ENCODE data around the gene ELF3.
"Not testable (repeated sequence)": the region's sequence is repeated elsewhere in the genome, so short reads cannot be mapped to it uniquely, and the experiment has no call there.

ELF3 gene

DNA sequence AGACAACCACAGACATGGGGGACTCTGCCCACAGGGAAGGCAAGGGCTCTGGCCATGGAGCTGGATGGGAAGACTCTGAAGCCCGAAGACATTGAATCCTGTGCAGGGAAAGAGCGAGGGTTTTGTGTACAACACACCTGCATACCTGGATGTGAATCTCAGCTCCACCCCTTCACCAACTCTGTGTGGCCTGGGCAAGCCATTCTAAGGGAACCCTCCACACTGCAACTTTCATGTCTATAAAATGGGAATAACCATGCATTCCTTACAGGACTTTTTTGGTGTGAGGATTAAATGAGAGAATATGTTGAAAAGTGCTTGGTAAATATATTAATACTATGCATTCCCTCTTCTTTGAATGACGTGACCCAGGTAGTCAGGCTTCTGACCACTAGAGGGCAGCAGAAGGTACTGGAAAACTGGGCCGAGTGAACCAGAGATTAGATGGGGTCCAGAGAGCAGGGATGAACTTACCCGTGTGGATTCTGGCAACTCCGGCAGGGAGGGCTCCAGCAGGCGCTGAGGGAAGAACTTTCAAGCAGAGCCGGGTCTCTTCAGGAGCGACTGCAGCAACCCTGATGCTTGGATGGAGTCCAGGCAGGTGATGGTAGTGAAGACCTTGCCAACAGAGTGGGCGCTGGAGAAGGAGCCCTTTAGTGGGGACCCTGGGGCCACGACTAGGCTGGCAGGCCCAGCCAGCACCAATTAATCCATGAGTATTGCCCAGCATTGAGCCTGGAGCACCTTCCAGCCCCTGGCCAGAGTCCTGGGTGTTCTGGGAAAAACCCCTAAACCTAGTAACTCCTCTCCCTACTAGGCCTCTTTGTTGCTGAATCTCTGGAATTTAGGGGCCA lies 834 bp upstream of the ELF3 start:
- DNase-seq: peak; percentile 81

DNA sequence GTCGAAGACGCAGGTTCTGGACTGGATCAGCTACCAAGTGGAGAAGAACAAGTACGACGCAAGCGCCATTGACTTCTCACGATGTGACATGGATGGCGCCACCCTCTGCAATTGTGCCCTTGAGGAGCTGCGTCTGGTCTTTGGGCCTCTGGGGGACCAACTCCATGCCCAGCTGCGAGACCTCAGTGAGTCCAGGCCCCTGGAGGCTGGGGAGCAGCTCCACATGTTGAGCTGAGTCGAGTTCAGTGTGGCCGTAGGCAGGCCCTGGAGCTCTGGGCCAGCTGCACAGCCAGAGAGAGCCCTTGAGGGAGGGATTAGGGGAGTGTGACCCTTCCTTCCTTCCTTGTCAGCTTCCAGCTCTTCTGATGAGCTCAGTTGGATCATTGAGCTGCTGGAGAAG lies 1.6 kb downstream of the ELF3 start:
- no peak for DNase-seq

DNA sequence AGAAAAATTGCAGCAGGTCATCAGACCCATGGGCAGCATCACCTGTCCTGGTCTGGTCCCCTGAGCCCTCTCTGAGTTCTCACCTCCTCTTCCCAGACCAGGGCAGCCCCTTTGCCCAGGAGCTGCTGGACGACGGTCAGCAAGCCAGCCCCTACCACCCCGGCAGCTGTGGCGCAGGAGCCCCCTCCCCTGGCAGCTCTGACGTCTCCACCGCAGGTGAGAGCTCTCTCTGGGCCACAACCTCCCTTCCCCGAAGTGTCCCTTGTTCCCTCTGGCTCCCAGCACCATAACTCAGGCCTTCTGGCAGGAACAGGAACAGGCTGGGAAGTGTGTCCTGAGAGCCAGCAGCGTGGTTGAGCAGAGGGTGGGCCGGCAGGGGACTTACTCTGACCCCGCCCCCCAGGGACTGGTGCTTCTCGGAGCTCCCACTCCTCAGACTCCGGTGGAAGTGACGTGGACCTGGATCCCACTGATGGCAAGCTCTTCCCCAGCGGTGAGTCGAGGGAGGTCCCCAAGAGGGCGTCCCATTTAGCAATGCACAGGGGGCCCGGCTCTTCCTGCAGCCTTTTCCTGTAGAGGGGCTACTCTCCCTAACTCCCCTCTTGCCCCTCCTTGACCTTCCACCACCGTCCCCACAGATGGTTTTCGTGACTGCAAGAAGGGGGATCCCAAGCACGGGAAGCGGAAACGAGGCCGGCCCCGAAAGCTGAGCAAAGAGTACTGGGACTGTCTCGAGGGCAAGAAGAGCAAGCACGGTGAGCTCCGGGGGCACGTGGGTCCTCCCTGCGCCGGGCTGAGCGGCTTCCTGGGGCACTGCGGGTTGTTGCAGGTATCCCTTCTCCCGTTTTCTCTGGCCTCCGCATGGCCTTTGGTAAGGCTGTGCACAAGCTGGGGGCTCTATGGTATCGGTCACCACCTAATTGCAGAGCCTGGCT lies 2.4 kb downstream of the ELF3 start:
- no peak for DNase-seq

DNA sequence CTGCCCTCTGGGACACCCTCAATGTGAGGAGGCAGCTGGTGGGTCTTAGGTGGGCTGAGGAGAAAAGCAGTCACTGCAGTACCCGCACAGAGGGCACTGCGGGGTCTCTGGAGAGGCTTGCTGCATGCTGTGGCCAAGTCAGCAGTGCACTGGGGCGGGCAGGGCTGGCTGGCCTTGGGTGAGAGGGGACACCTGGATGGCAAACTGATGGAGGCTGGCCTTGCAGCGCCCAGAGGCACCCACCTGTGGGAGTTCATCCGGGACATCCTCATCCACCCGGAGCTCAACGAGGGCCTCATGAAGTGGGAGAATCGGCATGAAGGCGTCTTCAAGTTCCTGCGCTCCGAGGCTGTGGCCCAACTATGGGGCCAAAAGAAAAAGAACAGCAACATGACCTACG lies 3.2 kb downstream of the ELF3 start:
- DNase-seq: no peak

DNA sequence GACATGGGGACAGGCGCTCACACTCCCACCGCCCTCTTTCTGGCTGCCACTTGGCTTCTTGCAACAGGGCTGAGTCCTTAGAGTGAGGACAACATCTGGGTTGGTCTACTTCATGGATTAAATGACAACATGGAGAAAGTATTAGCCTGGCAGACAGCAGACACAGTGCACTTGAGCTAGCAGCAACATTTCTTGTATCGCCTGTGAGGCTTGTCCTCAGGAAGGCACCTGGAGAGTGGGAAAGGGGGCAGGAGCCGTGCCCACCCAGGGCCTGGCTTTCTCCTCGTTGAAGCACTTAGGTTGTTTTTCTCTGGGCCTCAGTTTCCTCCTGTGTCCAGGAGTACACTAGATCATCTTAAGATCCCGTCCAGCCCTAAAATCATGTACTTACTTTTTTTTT lies 3.7 kb downstream of the ELF3 start:
- no peak for DNase-seq

DNA sequence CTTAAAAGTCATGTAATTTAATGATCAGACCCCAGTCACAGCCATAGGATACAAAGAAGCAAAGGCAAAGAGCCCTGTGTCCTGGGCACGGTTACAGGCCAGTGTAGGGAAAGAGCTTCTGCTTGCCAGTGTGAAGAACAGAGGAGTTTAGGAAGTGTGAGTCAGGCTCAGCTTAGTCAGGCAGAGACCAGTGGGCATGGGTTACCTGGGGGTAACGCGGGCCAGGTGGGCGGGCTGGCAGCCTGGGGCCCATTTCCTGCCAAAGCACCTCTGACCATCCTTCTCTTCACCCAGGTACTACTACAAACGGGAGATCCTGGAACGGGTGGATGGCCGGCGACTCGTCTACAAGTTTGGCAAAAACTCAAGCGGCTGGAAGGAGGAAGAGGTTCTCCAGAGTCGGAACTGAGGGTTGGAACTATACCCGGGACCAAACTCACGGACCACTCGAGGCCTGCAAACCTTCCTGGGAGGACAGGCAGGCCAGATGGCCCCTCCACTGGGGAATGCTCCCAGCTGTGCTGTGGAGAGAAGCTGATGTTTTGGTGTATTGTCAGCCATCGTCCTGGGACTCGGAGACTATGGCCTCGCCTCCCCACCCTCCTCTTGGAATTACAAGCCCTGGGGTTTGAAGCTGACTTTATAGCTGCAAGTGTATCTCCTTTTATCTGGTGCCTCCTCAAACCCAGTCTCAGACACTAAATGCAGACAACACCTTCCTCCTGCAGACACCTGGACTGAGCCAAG lies 4.7 kb downstream of the ELF3 start:
- DNase-seq: no peak

DNA sequence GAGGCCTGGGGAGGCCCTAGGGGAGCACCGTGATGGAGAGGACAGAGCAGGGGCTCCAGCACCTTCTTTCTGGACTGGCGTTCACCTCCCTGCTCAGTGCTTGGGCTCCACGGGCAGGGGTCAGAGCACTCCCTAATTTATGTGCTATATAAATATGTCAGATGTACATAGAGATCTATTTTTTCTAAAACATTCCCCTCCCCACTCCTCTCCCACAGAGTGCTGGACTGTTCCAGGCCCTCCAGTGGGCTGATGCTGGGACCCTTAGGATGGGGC lies 5.2 kb downstream of the ELF3 start:
- DNase-seq: no peak

DNA sequence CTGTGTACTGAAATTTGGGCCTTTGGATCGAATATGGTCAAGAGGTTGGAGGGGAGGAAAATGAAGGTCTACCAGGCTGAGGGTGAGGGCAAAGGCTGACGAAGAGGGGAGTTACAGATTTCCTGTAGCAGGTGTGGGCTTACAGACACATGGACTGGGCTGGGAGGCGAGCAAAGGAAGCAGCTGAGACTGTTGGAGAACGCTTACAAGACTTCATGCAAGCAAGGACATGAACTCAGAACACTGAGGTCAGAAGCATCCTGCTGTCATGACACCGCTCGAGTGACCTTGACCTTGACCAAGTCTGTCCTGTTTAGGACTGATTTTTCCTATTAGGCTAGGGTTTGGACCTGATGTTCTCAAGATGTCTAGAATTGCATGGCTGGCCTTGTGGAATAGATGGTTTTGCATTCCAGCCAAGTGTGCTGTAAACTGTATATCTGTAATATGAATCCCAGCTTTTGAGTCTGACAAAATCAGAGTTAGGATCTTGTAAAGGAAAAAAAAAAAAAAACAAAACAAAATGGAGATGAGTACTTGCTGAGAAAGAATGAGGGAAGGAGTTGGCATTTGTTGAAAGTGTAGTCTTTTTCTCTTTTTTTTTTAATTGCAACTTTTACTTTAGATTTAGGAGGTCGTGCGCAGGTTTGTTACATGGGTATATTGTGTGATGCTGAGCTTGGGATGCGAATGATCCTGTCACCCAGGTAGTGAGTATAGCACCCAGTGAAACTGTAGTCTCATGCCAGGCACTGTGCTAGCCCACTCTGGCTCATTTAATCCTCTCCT lies 5.8 kb downstream of the ELF3 start:
- no peak for DNase-seq

DNA sequence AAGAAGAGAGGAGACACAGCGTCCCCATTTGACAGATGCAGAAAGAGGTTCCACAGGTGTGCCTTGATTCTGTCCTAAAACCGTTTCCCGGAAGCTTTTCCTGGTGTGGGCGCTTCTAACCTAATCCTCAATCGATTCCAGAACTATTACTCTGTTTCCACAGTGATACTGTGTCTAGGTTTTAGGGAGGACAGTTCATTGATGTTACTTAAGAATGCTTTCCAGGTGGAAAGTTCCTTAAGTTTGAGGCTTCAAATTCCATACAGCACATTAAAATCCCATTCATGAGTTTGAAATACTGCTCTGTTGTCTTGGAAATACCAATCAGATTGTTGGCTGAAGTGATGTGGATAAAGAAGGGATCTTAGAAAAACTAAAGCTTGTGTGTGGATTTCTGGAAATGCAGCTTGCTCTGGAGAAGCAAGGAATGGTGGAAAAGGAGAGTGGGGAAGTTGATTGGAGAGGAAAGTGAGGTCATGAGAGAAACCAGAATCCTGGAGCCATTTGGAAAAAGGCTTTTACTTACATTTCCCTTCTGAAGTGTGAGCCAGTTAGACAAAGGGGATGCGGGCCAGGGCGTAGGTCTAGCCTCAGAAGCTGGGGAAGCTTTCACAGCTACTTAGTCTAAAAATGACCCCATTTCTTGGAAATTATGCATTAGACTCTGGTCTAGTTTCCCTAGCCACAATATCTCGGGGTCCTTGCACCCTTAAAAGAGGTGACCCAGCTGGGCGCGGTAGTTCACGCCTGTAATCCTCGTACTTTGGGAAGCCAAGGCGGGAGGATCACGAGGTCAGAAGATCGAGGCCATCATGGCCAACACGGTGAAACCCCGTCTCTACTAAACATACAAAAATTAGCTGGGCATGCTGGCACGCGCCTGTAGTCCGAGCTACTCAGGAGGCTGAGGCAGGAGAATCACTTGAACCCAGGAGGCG lies 6.7 kb downstream of the ELF3 start:
- no peak for DNase-seq

DNA sequence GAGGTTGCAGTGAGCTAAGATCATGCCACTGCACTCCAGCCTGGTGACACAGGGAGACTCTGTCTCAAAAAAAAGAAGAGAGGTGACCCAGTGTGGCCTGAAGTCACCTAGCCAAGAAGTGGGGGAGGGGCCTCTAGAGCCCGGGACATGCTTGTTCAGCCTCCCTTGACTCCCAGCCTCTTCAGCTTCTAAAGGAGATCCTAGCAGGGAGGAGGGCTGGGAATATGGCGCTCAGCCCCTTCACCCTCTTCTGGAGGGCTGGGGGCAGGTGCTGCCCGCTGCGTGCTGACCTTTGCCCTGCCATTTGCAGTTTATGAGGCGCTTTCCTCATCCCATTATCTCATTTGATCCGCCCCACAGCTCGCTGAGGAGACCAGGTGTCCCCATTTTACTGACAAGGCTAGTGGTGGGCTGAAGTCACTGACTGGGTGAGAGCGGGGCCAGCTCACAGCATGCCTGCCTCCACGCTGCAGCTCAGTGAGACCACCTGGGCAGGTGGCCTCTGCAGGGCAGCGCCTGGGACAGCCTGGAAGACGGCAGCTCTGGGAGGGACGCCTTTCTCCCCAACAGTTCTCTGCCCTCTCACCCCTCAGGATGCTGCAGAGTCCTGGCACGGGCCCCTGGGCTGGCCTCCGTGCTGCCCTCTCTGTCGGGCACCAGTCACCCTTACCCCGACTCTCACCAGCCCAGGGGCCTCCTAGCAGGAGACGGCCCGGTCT lies 7.5 kb downstream of the ELF3 start:
- no peak for DNase-seq

DNA sequence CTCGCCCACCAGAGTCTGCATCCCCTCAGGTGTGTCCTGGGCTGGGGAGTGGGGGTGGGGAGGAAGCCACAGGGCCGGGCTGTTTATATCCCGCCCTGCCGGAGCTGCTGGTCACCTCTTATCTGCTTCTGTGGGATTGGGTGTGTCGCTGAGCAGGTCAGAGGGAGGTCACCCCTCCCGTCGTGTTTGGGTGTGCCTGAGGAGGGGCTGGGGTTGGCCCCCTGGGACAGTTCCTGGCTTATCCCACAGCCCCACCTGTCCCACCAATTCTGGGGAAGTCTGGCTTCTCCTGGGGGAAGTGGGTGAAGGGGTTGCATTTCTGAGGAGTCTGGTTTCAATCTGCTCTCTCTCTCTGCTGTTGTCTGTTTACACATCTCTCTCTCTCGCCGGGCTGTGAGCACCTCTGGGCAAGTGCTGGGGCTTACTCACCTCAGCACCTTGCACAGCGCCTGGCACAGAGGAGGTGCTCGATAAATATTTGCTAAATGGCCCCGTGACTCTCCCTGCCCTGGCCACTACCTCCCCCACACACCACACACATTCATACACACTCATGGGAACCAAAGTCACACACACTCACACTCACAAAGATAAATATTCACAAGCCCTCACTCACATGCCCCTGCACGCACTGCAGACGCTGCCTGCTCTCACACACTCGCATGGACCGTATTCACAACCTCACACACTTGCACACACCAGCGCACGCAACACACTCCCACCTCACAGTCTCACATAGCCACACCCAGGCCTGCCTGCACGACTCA lies 8.3 kb downstream of the ELF3 start:
- DNase-seq: no peak

DNA sequence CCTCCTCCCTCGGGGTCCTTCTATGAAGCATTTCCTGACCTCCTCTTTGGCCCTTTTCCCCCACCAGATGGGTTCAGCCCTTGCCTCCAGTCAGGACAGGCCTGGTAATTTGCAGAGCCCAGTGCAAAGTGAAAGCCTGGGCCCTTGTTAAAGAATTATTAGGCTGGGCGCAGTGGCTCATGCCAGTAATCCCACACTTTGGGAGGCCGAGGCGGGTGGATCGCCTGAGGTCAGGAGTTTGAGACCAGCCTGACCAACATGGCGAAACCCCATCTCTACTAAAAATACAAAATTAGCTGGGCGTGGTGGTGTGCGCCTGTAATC lies 8.8 kb downstream of the ELF3 start:
- DNase-seq: not testable (repeated sequence)

DNA sequence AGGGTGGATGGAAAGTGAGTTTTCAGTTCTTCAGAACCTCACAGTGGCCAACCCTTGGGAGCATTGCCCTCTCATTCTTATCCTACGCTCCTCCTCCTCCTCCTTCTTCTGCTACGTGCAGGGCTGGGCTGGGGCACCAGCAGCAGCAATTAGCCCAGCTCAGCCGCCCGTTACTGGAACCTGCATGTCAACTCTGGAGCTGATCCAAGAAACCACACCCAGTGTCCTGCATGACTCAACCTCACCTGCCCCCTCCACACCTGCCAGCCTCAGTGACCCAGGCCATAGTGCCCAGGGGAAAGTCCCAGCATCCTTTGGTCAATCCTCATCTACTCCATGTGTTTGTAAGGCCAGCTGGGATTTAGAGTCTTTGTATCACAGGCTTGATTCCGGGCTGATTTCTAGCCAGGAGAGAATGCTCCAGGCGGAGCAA lies 12.6 kb downstream of the ELF3 start:
- DNase-seq: no peak

DNA sequence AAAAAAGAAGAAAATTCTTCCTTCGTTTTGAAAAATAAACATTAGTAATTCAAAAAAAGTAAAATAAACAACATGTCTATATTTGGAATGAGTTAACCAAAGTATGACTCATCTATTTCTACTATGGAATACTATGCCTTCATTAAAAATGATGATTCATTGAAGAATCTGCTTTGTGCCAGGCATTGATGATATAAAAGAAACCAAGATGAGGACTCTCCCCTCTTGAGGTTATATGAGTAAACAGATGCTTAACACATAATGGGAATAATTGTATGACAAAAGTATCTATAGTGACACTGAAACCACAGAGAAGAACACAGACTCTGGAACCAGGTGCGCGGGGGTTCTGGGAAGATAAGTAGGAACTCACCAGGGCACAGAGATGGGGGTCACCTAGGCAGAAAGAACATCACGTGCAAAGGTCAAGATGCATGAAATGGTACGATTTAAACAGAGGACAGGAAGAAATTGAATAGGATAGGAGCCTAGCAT lies 18.8 kb downstream of the ELF3 start:
- DNase-seq: no peak

DNA sequence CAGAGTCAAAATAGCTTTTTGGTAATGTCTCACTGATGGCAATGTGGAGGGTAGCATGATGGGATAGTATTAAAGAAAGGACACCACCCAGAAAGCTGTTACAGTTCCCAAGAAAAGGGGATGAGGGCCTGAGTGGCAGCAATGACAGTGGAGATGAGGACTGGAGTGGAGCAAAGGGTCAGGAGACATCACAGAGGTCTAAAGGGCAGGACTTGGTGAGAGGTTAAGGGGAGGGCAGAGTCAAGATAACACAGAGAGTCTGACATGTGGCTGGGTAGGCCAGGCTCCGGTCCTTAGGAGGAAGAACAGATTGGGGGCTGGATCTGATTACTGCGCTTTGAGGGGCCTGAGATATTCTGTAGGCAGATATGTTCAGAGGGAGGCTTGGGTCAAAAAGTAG lies 19.3 kb downstream of the ELF3 start:
- no peak for DNase-seq

DNA sequence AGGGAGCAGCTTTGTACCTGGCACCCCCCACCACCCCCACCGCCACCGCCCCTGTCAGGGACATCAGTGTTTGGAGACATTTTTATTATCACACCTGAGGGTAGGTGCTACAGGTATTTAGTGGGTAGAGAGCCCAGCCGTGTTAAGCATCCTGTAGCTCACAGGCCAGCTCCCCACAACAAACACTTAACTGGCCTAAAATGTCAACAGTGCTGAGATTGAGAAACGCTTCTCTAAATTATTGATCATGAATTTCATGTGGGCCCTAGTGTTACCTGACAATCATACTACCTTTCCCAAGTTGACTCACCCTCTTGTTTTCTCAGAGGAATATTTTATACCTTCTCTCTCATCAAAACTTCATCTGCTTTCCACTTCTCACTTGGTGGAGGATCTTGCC lies 21.4 kb downstream of the ELF3 start:
- no peak for DNase-seq

DNA sequence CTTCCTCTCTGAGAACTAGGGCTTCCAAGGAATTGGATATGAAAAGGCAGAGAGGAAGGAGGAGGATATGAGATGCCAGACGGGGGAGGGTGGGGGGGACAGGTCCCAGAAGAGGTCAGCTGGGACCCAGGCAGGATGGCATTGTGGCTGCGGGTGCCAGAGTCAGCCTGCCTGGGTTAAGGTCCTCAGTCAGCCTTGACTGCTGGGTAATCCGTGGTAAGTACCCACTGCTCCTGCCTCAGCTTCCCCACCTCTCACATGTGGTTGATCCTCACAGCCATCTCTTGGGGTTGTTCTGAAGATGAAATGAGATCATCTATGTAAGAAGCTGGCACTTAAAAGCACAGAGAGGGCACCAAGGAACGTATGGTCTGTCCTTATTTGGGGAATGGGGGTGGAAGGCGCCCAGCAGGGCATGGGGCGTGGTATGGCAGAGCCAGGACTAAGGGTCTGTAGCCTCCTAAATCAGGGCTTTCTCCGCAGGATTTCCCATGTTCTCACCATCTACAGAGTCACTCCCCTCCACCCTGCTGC lies 23.8 kb downstream of the ELF3 start:
- DNase-seq: no peak

DNA sequence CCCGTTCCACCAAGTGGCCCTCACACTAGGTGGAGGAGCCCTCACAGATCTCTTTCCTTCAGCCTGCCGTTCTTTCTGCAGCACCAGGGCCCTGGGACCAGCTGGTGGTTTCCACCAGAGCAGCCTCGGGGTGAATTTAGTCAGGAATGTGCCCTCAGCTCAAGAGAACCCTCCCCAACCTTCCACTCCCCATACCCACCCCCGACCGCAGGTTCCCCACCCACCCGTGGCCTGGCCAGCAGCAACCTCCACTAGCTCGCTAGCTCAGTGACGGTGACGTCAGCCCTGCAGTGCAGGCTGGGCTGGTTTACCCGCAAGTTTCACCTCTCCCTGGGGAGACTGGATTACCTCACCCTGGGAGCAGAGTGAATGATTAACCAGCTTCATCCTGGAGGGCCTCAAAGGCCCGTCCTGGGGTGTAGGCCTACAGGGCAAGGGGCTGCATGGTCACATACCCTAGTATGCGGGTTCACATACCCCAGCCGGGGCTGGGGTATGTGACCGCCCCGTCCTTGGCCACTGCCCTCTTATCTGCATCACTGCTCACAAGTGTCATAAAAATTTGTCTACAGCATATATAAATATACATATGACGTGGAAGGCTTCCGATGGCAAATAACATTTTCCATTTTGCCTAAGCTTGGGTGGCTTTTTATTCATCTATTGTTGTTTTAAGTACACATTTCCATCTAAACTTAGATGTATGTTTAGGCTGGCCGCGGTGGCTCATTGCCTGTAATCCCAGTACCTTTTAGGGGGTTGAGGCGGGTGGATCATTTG lies 24.5 kb downstream of the ELF3 start:
- peak; percentile 81 for DNase-seq

Data from left hindlimb (tissue), 1 donor.